SW 1271 (cell line): ENCODE measurements around the gene MACROD2.
"Not testable (repeated sequence)": the region's sequence is repeated elsewhere in the genome, so short reads cannot be mapped to it uniquely, and the experiment has no call there.

Experiments used
- DNase-seq, 2 experiments: peaks; one replicate each; lab custom pipeline; 2025; lab: John Stamatoyannopoulos, UW

The MACROD2 gene

DNA sequence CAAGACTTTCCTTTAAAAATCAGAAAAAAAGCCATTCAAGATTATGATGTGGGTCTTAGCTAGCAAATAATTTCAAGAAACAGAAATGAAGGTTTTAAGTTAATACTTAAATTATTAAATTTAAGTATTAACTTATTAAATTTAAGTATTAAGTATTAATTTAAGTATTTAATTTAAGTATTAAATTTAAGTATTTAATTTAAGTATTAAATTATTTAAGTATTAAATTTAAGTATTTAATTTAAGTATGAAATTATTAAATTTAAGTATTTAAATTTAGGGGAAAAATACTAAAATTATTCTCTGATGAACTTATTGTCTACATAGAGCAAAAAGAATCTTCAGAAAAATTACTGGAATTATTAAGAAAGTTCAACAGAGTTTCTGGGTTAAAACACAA, 1171.4 kb downstream of the MACROD2 start:
- DNase-seq, result no peak

DNA sequence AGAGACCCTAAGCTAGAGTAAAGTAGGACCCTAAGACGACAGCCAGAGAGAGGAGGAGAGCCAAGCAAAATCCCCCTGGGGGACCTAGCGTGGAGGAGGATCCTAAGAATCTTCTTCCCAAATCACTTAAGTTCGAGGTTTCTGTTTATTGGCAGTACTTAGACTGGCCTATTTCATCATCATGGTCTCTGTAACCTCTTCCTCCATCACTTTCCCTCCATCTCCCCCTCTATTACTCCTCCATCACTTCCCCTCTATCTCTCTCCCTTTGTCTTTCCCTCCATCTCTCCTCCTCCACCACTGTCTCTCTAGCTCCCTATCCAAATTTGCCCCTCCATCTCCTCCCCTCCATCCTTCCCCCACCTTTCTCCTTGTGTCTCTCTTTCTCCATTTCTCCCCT, 1175.7 kb downstream of the MACROD2 start:
- no peak for DNase-seq

DNA sequence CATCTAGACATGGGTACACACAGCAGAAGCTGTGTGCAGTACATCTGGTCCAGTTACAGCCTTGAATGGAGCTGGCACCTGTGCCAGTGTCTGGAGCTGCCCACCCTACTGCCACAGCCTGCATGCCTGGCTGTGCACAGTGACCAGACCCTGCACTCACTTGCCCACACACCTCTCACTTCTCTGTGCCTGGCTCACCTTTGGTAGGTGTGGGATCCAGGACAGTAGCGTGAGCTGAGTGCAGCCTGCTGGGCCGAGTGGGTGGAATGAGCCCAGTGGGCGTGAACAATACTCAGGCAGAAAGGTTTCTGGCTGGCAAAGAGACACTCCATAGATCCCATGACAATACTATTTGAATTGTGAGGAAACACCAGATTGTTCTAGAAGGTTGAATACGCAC, 1181.6 kb downstream of the MACROD2 start:
- no peak for DNase-seq

DNA sequence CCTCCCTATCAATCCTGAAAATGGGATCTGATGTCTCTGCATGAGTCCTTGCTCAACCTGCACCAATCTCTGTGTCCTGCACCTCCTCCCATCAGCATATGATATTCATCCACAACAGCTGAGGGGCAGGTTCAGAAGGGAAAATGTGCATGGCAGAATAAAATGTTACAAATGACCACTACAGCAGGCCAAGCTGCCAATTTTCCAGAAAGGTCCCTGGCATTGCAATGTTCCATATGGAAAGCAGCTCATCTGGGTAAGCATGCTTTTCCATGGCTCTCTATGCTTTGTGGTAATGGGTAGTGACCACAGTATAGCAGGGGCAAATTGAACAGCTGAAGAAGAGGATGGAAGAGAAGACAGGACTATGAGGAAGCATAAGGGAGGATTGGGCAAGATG, 1183.3 kb downstream of the MACROD2 start:
- DNase-seq, result no peak

DNA sequence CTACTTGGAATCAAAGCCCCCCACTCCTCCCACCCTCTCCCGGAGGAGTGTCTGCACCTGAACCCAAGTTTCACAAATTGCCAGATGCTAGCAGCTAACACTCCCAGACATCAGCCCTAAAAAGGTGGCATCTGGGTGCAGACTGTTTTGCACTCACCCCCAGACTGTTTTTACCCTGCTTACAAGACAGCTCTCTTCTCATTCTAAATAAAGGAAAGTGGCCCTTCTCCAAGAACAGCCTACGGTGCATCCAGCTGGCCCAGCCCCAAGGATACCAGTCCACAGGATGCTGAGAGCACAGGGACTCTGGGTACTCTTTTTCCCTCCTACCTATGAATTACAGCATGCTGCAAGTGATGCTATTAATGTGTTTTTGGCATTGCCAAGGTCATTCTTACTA, 1184.1 kb downstream of the MACROD2 start:
- no peak for DNase-seq

DNA sequence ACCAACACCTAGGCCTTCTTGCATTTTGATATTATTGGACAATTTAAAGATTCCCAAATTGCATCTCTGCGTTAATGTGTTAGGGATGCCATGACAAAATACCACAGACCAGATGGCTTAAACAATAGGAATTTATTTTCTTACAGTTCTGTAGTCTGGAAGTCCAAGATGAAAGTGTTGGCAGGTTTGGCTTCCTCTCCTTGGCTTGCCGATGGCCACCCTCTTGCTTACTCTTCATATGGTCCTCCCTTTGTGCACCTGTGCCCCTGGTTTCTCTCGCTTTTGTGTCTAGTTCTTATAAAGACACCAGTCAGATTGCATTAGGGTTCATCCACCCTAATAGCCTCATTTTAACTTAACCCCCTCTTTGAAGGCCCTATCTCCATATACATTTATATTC, 1184.5 kb downstream of the MACROD2 start:
- no peak for DNase-seq

DNA sequence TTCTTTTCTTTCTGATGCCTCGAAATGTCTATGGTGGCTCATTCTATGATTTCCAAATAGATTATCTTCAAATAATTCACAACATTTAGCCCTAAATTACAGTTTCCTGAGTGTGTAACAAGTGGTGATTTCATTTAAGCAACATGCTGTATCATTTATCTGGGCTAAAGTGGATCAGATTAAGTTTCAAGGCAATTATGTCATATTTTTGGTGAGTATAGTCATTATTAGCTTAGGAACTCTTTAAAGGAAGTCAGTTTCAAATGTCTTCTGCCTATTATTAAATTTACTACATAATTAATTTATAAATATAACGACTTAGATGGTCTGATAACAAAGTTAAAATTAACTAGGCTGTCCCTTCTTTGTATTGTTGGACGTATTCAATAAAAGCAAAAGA, 1190.0 kb downstream of the MACROD2 start:
- DNase-seq, result no peak

DNA sequence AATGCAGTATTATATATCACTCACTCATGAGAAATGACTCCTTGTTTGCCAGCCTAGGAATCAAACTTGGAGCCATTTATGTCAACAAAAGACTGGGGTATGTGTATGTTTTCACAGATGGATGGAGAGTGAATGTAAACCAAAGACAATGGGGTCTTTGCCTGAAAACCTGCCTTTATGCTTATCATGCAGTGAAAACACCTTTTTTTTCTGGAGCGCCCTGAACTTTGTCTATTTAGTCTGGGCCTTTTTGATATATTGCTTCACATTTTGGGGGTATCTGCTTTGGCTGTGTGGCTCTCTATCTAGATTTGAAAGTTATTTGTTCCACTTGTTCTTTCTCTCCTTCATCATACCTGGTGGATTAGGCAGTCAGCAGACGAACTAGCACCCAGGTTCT, 1190.6 kb downstream of the MACROD2 start:
- no peak for DNase-seq

DNA sequence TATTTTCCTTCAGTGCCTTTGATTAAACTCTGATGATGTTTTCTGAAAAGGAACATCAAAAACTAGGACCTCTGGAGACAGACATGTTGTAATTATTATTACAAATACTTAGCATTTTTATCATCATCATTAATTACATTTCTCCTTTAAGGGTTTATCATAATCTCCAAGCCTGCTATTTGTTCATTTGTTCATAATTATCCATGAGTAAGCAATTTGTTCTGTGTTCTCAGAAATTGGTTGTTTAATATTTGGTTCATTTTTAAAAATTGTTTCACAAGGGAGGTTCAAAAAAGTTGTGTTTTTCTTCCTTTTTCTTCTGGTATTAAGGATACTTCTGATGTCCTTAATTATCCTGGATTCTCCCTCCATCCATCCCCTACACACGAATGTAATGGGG, 1192.3 kb downstream of the MACROD2 start:
- DNase-seq, result no peak

DNA sequence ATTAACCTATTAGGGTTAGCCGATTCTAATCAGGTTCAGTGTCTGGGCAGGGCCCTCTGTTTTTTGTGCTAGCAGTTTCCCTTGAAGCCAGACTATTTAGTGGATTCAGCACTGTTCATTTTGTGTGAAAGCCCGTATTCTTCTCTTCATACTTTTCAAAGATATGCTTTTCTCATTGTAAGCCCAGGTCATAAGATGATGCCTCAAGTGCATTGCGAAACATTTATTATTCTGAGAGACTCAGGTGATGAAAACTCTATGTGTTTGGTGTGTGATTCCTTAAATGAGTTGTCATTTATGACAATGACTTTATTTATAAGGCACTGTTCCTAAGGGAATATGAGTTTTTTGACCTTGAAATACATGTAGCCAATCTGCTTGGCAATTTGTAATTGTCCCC, 1193.1 kb downstream of the MACROD2 start:
- DNase-seq, result no peak

DNA sequence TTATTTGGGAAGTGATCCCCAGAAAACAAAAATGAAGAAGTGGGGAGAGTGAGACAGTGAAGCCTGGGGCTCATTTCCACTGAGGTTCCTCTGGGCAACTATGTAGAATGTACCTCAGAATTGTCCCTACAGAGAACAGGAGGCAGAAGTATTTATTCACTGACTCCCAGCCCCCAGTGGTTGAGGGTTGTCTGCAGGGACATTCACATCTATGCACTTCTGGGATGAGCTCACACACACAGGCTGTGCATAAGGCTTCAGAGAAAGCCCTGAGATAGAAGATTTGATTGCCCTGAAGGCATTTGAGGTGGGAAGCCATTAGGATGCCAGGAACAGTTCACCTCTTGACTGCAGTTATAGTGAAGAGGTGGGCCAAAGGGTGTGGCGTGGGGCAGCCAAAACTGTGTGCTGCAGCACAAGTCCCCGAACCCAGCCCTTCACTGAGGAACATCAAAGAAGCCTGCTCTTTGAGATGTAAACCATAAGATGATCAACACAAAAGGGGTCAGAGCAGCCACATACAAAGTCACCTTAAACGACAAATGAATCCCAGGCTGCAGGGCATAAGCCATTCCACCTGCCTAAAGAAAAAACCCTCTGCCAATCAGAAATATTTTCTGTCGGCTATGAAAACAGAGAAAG, 1195.9 kb downstream of the MACROD2 start:
- DNase-seq, result no peak

DNA sequence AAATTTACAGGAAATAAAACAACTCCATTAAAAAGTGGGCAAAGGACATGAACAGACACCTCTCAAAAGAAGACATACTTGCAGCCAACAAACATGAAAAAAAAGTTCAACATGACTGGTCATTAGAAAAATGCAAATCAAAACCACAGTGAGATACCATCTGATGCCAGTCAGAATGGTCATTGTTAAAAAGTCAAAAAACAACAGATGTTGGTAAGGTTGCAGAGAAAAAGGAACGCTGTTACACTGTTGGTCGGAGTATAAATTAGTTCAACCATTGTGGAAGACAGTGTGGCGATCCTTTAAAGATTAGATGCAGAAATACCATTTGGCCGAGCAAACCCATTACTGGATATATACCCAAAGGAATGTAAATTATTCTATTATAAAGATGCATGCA, 1200.1 kb downstream of the MACROD2 start:
- no peak for DNase-seq

DNA sequence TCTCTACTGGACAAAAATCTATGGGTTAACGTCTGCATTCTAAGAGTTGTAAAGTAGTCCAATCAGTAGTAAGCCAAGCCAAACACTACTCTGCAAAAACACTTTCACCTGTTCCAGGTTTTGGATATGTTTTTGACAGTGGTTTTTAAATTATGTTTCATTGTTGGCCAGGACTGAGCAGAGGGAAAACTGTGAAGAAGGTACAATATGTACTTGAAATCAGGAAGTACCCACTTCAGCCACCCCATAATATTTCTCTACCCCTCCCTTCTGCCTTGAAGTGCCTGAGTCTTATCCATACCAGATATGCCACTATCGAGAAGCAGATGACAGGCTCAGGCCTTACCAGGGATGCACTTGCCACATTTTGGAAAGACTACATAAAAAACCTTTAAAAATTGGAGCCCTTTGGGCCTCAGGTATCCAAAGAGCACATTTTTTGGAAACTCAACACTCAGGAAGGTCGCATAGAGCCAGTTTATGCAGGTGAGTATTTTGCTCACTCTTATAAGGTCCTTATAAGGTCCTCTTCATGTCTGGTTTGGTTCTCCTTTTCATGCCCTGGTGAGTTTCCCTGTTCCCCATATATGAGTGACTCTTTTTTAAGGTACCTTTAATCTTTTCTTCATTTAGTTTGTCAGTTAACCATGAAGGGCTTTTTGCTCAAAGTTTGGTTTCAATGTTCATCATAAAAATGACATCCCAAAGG, 1201.4 kb downstream of the MACROD2 start:
- no peak for DNase-seq

DNA sequence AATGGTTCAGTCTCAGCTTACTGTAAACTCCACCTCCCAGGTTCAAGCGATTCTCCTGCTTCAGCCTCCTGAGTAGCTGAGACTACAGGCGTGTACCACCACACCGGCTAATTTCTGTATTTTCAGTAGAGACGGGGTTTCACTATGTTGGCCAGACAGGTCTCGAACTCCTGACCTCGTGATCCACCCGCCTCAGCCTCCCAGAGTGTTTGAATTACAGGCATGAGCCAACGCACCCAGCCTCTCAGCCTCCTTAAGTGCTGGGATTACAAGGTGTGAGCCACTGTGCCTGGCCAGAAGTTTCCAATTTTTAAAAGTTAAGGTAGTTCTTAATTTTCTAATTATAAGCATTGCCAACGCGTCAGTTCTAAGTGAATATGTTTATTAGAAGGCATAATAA, 1202.7 kb downstream of the MACROD2 start:
- not testable (repeated sequence) for DNase-seq

DNA sequence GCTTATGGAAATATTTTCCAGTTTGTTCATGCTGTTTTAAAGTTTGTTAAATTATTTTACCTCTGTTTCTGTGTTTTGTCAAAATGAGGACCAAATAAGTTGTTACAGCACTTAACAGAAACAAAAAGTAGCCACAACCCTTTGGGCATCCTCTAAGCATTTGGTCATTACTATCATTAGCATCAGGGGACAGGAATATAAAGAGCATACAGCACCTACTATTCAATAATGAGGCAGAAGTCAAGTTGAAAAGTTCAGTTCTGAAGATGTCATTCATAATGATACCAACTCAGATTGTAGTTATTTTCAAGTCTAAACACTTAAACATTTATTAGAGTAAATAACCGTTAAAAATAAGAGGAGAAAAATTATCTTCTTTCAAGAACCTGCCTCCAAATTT, 1204.4 kb downstream of the MACROD2 start:
- DNase-seq, result no peak

DNA sequence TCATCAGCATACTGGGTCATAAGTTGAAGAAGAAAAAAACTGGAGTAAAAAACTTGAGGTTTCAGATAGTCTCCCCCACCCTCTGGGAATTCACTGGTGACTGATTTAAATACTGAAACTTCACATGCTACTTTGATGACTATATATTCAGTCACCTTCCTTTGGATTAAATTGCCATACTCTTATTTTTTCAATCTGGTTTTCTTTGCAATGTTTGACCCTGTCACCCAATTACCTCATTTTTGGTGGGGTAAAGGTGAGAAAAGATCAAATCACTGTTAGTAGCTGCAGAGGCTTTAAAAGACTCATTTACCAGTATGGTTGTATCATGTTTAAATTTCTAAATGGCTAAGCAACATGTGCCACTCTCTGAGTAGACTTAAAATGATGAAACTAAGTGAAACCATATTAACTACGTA, 1204.8 kb downstream of the MACROD2 start:
- DNase-seq, result no peak

DNA sequence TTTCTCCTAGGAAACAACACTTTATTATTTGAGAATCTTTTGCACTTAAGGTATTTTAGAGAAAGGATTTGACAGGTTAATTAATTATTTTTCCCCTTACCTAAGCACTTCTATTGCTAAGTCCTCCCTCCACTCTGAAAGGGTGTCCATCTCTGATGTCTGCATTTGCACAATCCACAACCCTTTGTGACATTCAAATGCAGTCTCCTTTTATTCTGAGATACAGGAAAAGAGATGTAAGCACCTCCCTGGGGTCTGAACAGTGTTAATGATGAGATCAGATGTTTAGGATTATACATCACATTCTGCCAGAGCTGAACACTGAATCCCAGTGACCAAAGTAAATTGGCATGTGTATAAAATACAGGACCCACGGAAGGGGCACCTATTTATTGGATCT, 1206.3 kb downstream of the MACROD2 start:
- DNase-seq, result no peak

DNA sequence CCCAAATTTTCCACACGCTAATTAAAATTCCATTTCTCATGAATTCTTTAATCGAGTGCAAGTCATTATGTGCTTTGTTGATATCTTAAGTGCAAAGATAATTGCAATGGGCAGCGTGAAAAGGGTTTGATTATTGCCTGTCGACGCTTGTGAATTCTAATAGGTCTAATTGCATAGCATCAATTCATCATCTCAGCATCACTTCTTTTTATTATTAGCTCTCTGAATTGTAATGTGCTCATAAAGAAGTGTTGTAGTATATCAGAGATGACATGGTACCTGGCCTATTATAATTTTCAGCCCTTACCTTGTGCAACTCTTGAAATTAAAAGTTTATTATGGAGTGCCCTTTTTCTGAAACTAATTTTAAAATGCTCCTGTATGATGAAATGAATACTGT, 1208.9 kb downstream of the MACROD2 start:
- DNase-seq, result no peak

DNA sequence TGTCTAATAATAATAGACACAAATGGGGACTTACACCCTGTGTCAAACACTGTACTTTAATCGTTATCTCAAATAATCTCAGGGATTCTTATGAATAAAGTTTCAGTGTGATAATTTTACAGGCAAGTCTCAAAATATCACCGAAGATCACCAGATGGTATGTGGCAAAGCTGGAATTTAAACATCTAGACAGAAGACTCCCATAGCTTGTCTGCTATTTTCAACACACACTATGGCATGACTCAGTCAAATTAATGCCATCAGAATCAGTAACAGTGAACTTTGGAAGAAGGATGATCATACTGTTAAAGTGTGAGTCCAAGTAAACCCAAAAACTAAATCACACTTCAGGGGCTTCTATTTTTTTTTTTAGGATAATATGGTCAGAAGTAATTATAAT, 1209.7 kb downstream of the MACROD2 start:
- no peak for DNase-seq

DNA sequence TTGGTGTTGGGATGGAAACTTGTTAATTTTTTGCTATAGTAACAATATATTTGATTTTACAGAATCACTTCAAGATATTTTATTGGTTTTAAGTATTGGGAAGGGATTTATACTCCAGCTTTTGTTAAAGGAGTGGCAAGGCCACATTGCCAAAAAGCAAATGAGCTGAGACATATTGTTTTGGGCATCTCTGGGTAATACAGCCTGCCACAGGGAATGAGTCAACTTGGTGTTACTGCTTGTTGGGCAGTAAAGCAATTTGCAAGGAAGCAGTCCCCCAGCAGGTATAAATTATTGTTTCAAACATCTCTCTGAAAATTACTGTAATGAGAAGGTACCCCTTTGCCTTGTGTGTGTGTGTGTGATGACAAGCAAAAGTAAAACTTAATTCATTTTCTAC, 1210.4 kb downstream of the MACROD2 start:
- no peak for DNase-seq

DNA sequence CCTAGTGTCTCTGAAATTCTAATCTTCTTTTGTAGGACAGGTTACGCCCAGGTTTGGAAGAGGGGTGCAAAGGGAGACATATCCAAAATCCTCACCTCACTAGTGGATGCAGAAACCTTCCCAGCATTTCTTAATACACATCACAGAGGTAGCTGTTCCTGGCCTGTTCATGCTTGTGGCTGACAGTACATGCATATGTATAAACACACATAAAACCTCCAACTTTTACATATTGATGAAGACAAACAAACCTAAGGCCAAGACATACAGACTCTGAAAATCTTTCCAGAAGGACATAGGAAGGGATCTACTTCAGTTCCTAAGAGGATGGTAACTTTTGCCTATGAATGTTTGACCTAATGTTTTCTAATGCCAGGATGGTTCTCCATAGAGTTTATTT, 1214.2 kb downstream of the MACROD2 start:
- no peak for DNase-seq

DNA sequence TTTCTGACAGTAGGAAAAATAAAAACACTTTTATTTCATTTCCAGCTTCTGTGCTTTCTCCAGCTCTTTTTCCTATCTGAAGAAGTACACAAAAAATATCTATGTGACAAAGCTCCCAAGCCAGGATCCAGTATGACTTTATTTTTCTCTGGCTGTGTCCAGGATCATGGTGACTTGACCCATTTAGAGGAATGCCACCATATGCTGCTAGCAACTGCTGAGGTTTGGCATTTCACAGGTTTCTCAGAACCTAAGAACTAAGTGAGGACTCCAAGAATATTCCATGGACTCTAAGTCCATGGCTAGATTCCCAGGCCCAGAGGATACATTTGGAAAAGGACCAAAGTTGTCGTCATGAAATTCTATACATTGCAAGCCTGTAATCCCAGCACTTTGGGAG, 1218.7 kb downstream of the MACROD2 start:
- no peak for DNase-seq

DNA sequence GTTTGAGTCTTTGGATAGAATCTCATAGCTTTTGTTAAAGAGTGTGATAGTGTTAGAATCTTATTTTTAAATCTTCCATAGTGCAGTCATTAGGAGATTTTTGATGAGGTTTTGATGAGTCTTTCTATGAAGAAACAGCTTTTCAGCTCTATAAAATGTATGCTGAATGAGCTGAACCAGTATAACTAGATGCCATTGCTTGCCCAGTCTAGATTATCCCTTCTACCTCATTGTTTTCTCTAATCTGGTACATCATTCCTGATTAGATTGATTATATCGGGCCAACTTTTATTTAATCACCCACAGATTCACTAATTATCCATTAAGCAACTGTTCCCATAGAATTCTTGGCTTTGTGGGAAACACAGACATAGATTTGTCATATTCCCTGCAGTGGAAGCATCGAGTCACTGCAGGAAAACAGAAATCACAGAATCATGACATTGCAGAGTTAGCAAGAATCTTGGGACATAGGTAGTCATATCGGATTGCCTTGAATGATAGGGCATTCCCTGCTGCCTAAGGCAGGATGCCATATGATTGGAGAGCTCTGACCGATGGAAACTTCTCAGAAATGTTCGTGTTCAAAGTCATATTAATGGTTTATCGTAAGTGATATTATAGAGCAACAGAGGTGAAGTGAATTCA, 1224.8 kb downstream of the MACROD2 start:
- no peak for DNase-seq
